Measurements from ENCODE around the gene ANXA10. TPM values are rescaled to one million over a fixed set of nuclear protein-coding genes. Genes with fewer than 3 reads are reported as not detected.

ANXA10 gene
- polyA plus RNA-seq, 1 donor (not counting 4 experiments of a cell fraction or from before 2014, with no cell fraction given) = not detected

GRCh38 chr4:168063031-168063430, 29.3 kb upstream of the ANXA10 start:
- H3K4me1 ChIP-seq (ENCODE audit: control insufficient read depth, extremely low read depth, insufficient read depth, low read length) = no peaks in the 10 kb centered on the region
- H3K79me2 ChIP-seq (ENCODE audit: control insufficient read depth, insufficient read depth, low read length) = no peaks in the 10 kb centered on the region
- no peaks in the 10 kb centered on the region for H4K20me1 ChIP-seq (ENCODE audit: control insufficient read depth, extremely low read depth, insufficient read depth, low read length)
- no peak for TF ChIP-seq CTCF (optimal IDR thresholded peaks at IDR 0.05 in 1 of 3, IDR thresholded peaks at IDR 0.05 in 1 of 3, conservative IDR thresholded peaks at IDR 0.05 in 1 of 3; ENCODE audit: extremely low read depth in 1 of 3, insufficient read depth in 2 of 3, low read length in 3 of 3)
- no peak for TF ChIP-seq EZH2 (IDR thresholded peaks at IDR 0.05; ENCODE audit: low read length)
- no peaks in the 10 kb centered on the region for H3K9me3 ChIP-seq (ENCODE audit: control insufficient read depth, low read depth, low read length)
- no peak overlapping the region for H3K9ac ChIP-seq (ENCODE audit: control insufficient read depth, extremely low read depth, insufficient read depth, low read length)
- no peak for DNase-seq (ENCODE audit: low read depth, low spot score)
- no peak overlapping the region for H3K4me2 ChIP-seq (ENCODE audit: control insufficient read depth, extremely low read depth, insufficient read depth, low read depth, low read length)
- no peak for FAIRE-seq
- no peaks in the 10 kb centered on the region for H3K9me1 ChIP-seq (ENCODE audit: control insufficient read depth, extremely low read depth, insufficient read depth, low read length)
- H3K27ac ChIP-seq (ENCODE audit: control insufficient read depth, insufficient read depth, low read length) = no peak overlapping the region
- H3K4me3 ChIP-seq (ENCODE audit: control insufficient read depth in 2 of 3, extremely low read depth in 1 of 3, insufficient read depth in 2 of 3, low read depth in 1 of 3, low read length in 3 of 3) = no peak overlapping the region
- dilution Hi-C loops (cut with MboI; ENCODE audit: extremely low pct_ligation_motif_present, low sequenced_read_pairs) = no loop called here
- H3K36me3 ChIP-seq (ENCODE audit: control insufficient read depth in 2 of 2, extremely low read depth in 1 of 2, insufficient read depth in 2 of 2, low read length in 2 of 2) = no peaks in the 10 kb centered on the region
- H3K27me3 ChIP-seq (ENCODE audit: control insufficient read depth, extremely low read depth, insufficient read depth, low read length) = no peaks in the 10 kb centered on the region
- no peak overlapping the region for H2AFZ ChIP-seq (ENCODE audit: control insufficient read depth, low read length)

GRCh38 chr4:168070903-168071302, 21.4 kb upstream of the ANXA10 start:
- Histone ChIP-seq H3K4me1 (ENCODE audit: control insufficient read depth, extremely low read depth, insufficient read depth, low read length) (no peaks in the 10 kb centered on the region), H3K9ac (ENCODE audit: control insufficient read depth, extremely low read depth, insufficient read depth, low read length) (no peak overlapping the region), H2AFZ (ENCODE audit: control insufficient read depth, low read length) (no peak overlapping the region), H3K4me3 (ENCODE audit: control insufficient read depth in 2 of 3, extremely low read depth in 1 of 3, insufficient read depth in 2 of 3, low read depth in 1 of 3, low read length in 3 of 3) (no peak overlapping the region), H4K20me1 (ENCODE audit: control insufficient read depth, extremely low read depth, insufficient read depth, low read length) (no peaks in the 10 kb centered on the region), H3K9me1 (ENCODE audit: control insufficient read depth, extremely low read depth, insufficient read depth, low read length) (no peaks in the 10 kb centered on the region), H3K36me3 (ENCODE audit: control insufficient read depth in 2 of 2, extremely low read depth in 1 of 2, insufficient read depth in 2 of 2, low read length in 2 of 2) (no peaks in the 10 kb centered on the region), H3K27ac (ENCODE audit: control insufficient read depth, insufficient read depth, low read length) (no peak overlapping the region), H3K27me3 (ENCODE audit: control insufficient read depth, extremely low read depth, insufficient read depth, low read length) (no peaks in the 10 kb centered on the region), H3K4me2 (ENCODE audit: control insufficient read depth, extremely low read depth, insufficient read depth, low read depth, low read length) (no peak overlapping the region), H3K9me3 (ENCODE audit: control insufficient read depth, low read depth, low read length) (no peaks in the 10 kb centered on the region), H3K79me2 (ENCODE audit: control insufficient read depth, insufficient read depth, low read length) (no peaks in the 10 kb centered on the region)
- FAIRE-seq (no peak), DNase-seq (ENCODE audit: low read depth, low spot score) (no peak)
- no peak for TF ChIP-seq CTCF (optimal IDR thresholded peaks at IDR 0.05 in 1 of 3, IDR thresholded peaks at IDR 0.05 in 1 of 3, conservative IDR thresholded peaks at IDR 0.05 in 1 of 3; ENCODE audit: extremely low read depth in 1 of 3, insufficient read depth in 2 of 3, low read length in 3 of 3)
- TF ChIP-seq EZH2 (IDR thresholded peaks at IDR 0.05; ENCODE audit: low read length) = no peak
- dilution Hi-C loops (cut with MboI; ENCODE audit: extremely low pct_ligation_motif_present, low sequenced_read_pairs) = no loop called here
